ENCODE measurements around the gene C1QTNF1.

C1QTNF1 gene

GRCh38 chr17:79042421-79043190, 18.6 kb downstream of the C1QTNF1 start:
- DNase-seq: no peak

GRCh38 chr17:79043191-79043930, 19.4 kb downstream of the C1QTNF1 start:
- no peak for DNase-seq

GRCh38 chr17:79043931-79044320, 20.0 kb downstream of the C1QTNF1 start:
- no peak for DNase-seq

GRCh38 chr17:79044462-79044861, 20.5 kb downstream of the C1QTNF1 start:
- no peak for DNase-seq

GRCh38 chr17:79045001-79045729, 21.2 kb downstream of the C1QTNF1 start:
- no peak for DNase-seq

GRCh38 chr17:79045842-79046196, 21.9 kb downstream of the C1QTNF1 start:
- DNase-seq: peak; percentile 94

GRCh38 chr17:79046197-79046915, 22.4 kb downstream of the C1QTNF1 start:
- no peak for DNase-seq

- no peak for DNase-seq
Observed at GRCh38 chr17:79046916-79047280, 22.9 kb downstream of the C1QTNF1 start.

- DNase-seq: no peak
Observed at GRCh38 chr17:79047291-79047920, 23.4 kb downstream of the C1QTNF1 start.

GRCh38 chr17:79047923-79048825, 24.2 kb downstream of the C1QTNF1 start:
- no peak for DNase-seq

GRCh38 chr17:79048826-79049755, 25.1 kb downstream of the C1QTNF1 start:
- DNase-seq: no peak

GRCh38 chr17:79049821-79050220, 25.9 kb downstream of the C1QTNF1 start:
- no peak for DNase-seq

GRCh38 chr17:79050551-79050950, 26.6 kb downstream of the C1QTNF1 start:
- no peak for DNase-seq

- DNase-seq: no peak
Observed at GRCh38 chr17:79051306-79051705, 27.3 kb downstream of the C1QTNF1 start.

GRCh38 chr17:79052131-79052530, 28.2 kb downstream of the C1QTNF1 start:
- no peak for DNase-seq

- no peak for DNase-seq
Observed at GRCh38 chr17:79053251-79053925, 29.4 kb downstream of the C1QTNF1 start.

- DNase-seq: no peak
Observed at GRCh38 chr17:79054200-79054960, 30.4 kb downstream of the C1QTNF1 start.

- DNase-seq: no peak
Observed at GRCh38 chr17:79055197-79055596, 31.2 kb downstream of the C1QTNF1 start.

Measured in islet precursor cell (in vitro differentiated cells).